Heart right ventricle (tissue), 16 donors: ENCODE results near the gene PSMB1. TPM values are rescaled to one million over a fixed set of nuclear protein-coding genes. Genes with fewer than 3 reads are reported as not detected.

Experiments used
- ATAC-seq, 8 donors: fragments of 200-7000 bp; cut with Tn5 transposase; one replicate each; pipeline ENCODE4 v1.9.1; 2020; ENCODE audit warnings: mild to moderate bottlenecking in 8 of 8, moderate library complexity in 8 of 8, moderate number of reproducible peaks in 1 of 8
- DNase-seq, 2 donors: peaks; one replicate each; pipeline ENCODE4 v3.0.0-alpha.2; 2020
- H3K27ac ChIP-seq, 10 donors: fragments of 200-600 bp; sonication (generic) in 2 of 10; one replicate each; pipeline versions ENCODE4 v1.5.0 to v1.8.0; 2020 to 2022; ENCODE audit warnings: mild to moderate bottlenecking in 3 of 10
- H3K27me3 ChIP-seq, 7 donors: fragments of 200-600 bp; one replicate each; pipeline ENCODE4 v1.8.0; 2021 to 2022; ENCODE audit warnings: mild to moderate bottlenecking in 2 of 7
- H3K36me3 ChIP-seq, 9 donors: fragments of 200-600 bp; sonication (generic) in 1 of 9; one replicate each; pipeline versions ENCODE4 v1.5.0 to v1.8.0; 2020 to 2022; ENCODE audit warnings: mild to moderate bottlenecking in 2 of 9
- H3K4me1 ChIP-seq, 9 donors: fragments of 200-600 bp; sonication (generic) in 1 of 9; one replicate each; pipeline versions ENCODE4 v1.5.0 to v1.8.0; 2020 to 2022; ENCODE audit warnings: mild to moderate bottlenecking in 4 of 9
- H3K4me3 ChIP-seq, 10 donors: fragments of 200-600 bp; sonication (generic) in 2 of 10; one replicate each; pipeline versions ENCODE4 v1.5.0 to v1.8.0; 2020 to 2022; ENCODE audit warnings: mild to moderate bottlenecking in 7 of 10, moderate library complexity in 2 of 10
- H3K9me3 ChIP-seq, 11 donors: fragments of 200-600 bp in 10 of 11; sonication (generic) in 2 of 11; one replicate each; pipeline versions ENCODE4 v1.5.0 to v1.8.0; 2013 to 2022; ENCODE audit warnings: mild to moderate bottlenecking in 2 of 11, control low read depth in 1 of 11, moderate library complexity in 1 of 11
- WGBS, 2 donors: extraction: QIAGEN DNeasy Blood & Tissue Kit; methylation state at CpG; one replicate each; pipeline ENCODE4 v1.1.7; 2013; ENCODE audit warnings: inconsistent platforms in 1 of 2; 5-methylcytosine and 5-hydroxymethylcytosine counted together
- intact Hi-C, 10 donors: fragments of 100-400 bp; cut with DNase I; formaldehyde crosslinking; loops; one replicate each; pipeline versions ENCODE4 v1.11.1 to v1.14.2; 2022
- polyA plus RNA-seq, 2 donors: library from polyadenylated mRNA; stranded (reverse); fragments of 200-250 nt; gene quantifications; one replicate each; pipeline ENCODE4 v1.2.3, GENCODE V29; 2013
- total RNA-seq, 10 donors: library from RNA; stranded (reverse); fragmentation: NEBNext Ultra II Directional in 3 of 10; extraction: Animal tissue kit (Norgen Biotek cat#: 25700) in 3 of 10; gene quantifications; one replicate each; pipeline versions ENCODE4 v1.2.1 to v1.2.4, GENCODE V29; 2021 to 2023
- TF ChIP-seq, protein P1 (sequence below), 9 donors: fragments of 200-600 bp; sonication (generic) in 2 of 9; IDR thresholded peaks; one replicate each; pipeline versions ENCODE4 v1.5.0 to v1.8.0; 2021 to 2022; ENCODE audit warnings: antibody characterized with exemption in 9 of 9, mild to moderate bottlenecking in 5 of 9, moderate library complexity in 1 of 9
- donor health status: Arrhythmogenic right ventricular cardiomyopathy.
- donor health status: ischemic (EF 13 %, LVEDD 7.1; RV severe dilation, severe dysfunction).
- donor health status: healthy with polysubstance abuse.
- donor health status: DM: no; HTN: yes; CAD: no.
- donor health status: DM: no; HTN: no; CAD: no.
- donor health status: ischemic (EF 25% LVEDD 6.9; RV normal size, moderate dysfunction).
- donor health status: ischemic (EF 25% LVEDD 5.7; RV mildly dilated, moderate dysfunction).
- donor health status: healthy.
- donor health status: DM: yes; HTN: yes; CAD: no.
- donor health status: Ischemic cardiomyopathy.
- donor health status: ischemic (EF 35%, LVEDD 5.7; RV mildly dilated, moderate dysfunction).
- donor health status: nonischemic (EF 11% LVEDD 7.7; RV severe dilation, severe dysfunction).
- donor health status: DM: yes; HTN: yes; CAD: no.
- donor health status: PGD.
- donor health status: ischemic (EF 29% LVEDD 5.4; RV normal size, mild dysfunction).
- donor health status: nonischemic (EF 23%, LVEDD 6.1; RV moderate dilation, normal function).

Gene PSMB1
- total and polyA plus RNA-seq, 12 donors: 117 to 309 (median 144) TPM

DNA sequence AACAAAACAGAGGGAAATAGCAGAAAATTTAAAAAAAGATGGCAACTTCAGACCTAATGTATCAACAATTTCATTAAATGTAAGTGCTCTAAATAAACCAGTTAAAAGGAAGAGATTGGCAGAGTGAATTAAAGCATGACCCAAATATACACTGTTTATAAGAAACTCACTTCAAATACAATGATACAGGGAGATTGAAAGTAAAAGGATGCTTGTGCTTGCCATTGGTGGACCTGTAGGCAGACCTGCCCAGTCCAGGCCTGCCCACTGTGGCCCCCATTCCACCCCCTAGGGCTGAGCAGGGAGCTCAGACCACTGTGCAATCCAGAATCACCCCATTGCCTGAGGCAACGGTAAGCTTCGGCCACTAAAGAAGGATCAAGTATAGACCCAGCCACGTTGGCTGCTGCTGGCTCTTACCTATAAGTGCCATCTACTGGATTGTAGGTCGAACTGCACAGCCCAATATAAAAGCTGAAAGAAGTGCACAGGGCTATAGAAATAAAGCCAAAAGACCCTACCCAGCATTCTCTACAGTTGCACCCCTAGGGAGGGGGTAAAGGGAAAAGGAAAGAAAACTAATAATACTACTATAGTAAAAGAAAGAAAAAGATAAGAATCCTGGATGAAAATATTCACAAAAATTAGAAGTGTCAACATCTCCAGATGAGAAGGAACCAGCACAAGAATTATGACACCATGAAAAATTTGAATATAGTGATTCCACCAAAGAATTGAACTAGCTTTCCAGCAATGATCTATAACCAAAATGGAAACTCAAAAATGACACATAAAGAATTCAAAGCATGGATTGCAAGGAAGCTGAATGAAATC is 36.1 kb downstream of the PSMB1 start:
- intact Hi-C loops: loop anchor here in 5 of 10 donors (2.0 to 10.0 kb wide), 8 partner anchors 122 to 1562 kb away; partner anchors contain the start of gene DLL1 (in 1 of the 5)

DNA sequence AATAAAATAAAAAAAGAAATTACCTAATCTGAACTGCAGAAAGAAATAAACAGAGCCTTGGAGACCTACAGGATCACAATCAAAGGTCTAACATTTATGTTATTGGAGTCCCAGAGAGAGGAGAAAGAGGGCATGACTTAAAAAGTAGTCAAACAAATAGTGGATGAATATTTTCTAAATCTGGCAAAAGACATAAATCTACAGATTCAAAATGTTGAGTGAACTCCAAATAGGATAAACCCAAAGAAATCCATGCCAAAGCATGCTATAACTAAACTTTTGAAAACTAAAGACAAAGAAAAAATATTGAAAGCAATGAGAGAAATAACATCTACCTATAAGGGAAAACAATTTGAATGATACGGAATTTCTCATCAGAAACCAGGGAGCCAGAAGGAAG is 38.2 kb downstream of the PSMB1 start:
- H3K36me3 ChIP-seq: no peaks in the 10 kb centered on the region
- ATAC-seq: no peak
- peaks cover 0 to 10% (median 0%) of the 10 kb centered on the region in 11 donors for H3K9me3 ChIP-seq
- H3K4me3 ChIP-seq: no peak overlapping the region
- H3K27me3 ChIP-seq: peaks cover 0 to 4% (median 0%) of the 10 kb centered on the region in 7 donors
- H3K4me1 ChIP-seq: no peaks in the 10 kb centered on the region
- TF ChIP-seq, protein P1, sequence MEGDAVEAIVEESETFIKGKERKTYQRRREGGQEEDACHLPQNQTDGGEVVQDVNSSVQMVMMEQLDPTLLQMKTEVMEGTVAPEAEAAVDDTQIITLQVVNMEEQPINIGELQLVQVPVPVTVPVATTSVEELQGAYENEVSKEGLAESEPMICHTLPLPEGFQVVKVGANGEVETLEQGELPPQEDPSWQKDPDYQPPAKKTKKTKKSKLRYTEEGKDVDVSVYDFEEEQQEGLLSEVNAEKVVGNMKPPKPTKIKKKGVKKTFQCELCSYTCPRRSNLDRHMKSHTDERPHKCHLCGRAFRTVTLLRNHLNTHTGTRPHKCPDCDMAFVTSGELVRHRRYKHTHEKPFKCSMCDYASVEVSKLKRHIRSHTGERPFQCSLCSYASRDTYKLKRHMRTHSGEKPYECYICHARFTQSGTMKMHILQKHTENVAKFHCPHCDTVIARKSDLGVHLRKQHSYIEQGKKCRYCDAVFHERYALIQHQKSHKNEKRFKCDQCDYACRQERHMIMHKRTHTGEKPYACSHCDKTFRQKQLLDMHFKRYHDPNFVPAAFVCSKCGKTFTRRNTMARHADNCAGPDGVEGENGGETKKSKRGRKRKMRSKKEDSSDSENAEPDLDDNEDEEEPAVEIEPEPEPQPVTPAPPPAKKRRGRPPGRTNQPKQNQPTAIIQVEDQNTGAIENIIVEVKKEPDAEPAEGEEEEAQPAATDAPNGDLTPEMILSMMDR (IDR thresholded peaks at IDR 0.05): no peak
- intact Hi-C loops: loop anchor here in 5 of 10 donors (5.0 to 10.0 kb wide), 6 partner anchors 120 to 1560 kb away; partner anchors contain the start of gene DLL1 (in 1 of the 5)
- WGBS, 2 donors: 94 to 95% methylated on average over 1 of the region's 1 CpG
- no peak overlapping the region for H3K27ac ChIP-seq
- no peak for DNase-seq

More for the DNA sequence above, 36.1 kb downstream of the PSMB1 start:
- DNase-seq (peak in 1 of 2 donors; percentile 15), ATAC-seq (peak in 7 of 8 donors; percentile 39 to 81 (median 61))
- 1 to 8% methylated on average over 4 of the region's 4 CpGs for WGBS, 2 donors
- no peaks in the 10 kb centered on the region for H3K36me3 ChIP-seq
- H3K27me3 ChIP-seq: peaks cover 0 to 4% (median 0%) of the 10 kb centered on the region in 7 donors
- no peak overlapping the region for H3K27ac ChIP-seq
- peaks cover 0 to 3% (median 1%) of the 10 kb centered on the region in 9 donors for H3K4me1 ChIP-seq
- no peak overlapping the region for H3K4me3 ChIP-seq
- peaks cover 0 to 19% (median 0%) of the 10 kb centered on the region in 11 donors for H3K9me3 ChIP-seq
- TF ChIP-seq, protein P1 (IDR thresholded peaks at IDR 0.05): peak; percentile 50 to 82 (median 70)

DNA sequence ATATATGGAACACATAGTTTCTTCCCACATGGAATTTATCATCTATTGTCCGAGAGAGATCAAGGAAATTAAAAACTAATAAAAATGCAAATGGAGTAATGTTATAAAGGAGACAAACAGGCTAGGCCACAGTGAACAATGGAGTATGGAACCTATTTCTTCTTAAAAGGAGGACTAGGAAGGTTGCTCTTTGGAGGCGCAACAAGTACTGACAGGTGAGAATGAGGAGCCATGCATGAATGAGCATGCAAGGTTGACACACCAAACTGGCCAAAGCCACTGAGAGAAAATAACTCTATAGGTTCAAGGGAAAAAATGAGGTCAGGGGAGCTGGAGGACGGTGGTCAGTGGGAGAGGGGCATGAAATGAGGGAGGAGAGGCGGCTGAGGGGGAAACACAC is 40.9 kb downstream of the PSMB1 start:
- no peak for ATAC-seq
- intact Hi-C loops: loop anchor here in 3 of 10 donors (10.0 kb wide), 4 partner anchors 117 to 1557 kb away; no protein-coding TSS in a partner anchor
- TF ChIP-seq, protein P1 (IDR thresholded peaks at IDR 0.05): no peak

DNA sequence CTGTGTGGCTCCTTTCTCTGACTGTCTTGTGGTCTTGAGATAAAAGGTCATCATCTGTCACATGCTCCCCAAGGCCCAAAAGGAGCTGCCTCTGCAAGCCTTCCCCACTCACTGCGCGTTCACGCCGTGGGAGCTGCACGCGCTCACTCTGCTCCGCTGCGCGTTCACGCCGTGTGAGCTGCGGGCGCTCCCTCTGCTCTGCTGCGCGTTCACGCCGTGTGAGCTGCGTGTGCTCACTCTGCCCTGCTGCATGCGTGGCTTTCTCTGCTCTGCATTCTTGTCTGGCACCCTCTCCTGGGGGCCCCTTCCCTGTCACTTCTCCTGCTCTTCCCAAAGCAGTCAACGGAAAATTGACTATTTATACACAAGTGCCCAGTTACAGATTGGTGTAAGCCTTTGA is 42.5 kb downstream of the PSMB1 start:
- H3K27me3 ChIP-seq: peaks cover 0 to under 1% (median 0%) of the 10 kb centered on the region in 7 donors
- no peak overlapping the region for H3K27ac ChIP-seq
- DNase-seq (no peak), ATAC-seq (no peak)
- H3K36me3 ChIP-seq: no peaks in the 10 kb centered on the region
- H3K4me1 ChIP-seq: no peaks in the 10 kb centered on the region
- intact Hi-C loops: loop anchor here in 3 of 10 donors (10.0 kb wide), 4 partner anchors 116 to 1556 kb away; no protein-coding TSS in a partner anchor
- TF ChIP-seq, protein P1 (IDR thresholded peaks at IDR 0.05): no peak
- no peak overlapping the region for H3K4me3 ChIP-seq
- 91 to 95% methylated on average over 20 of the region's 20 CpGs for WGBS, 2 donors
- no peaks in the 10 kb centered on the region for H3K9me3 ChIP-seq

More for the DNA sequence above, 40.9 kb downstream of the PSMB1 start:
- no peak for DNase-seq
- Histone ChIP-seq H3K9me3 (peaks cover 0 to 10% (median 0%) of the 10 kb centered on the region in 11 donors), H3K4me1 (no peaks in the 10 kb centered on the region), H3K27me3 (peaks cover 0 to 4% (median 0%) of the 10 kb centered on the region in 7 donors), H3K36me3 (no peaks in the 10 kb centered on the region), H3K27ac (no peak overlapping the region), H3K4me3 (no peak overlapping the region)
- 88 to 91% methylated on average over 4 of the region's 4 CpGs for WGBS, 2 donors
